Measurements from ENCODE around the gene ECEL1. TPM values are rescaled to one million over a fixed set of nuclear protein-coding genes. Genes with fewer than 3 reads are reported as not detected.

The ECEL1 gene
- total and polyA plus RNA-seq, 7 donors, result 0.16 to 6.1 (median 0.71) TPM; not detected in 2

DNA sequence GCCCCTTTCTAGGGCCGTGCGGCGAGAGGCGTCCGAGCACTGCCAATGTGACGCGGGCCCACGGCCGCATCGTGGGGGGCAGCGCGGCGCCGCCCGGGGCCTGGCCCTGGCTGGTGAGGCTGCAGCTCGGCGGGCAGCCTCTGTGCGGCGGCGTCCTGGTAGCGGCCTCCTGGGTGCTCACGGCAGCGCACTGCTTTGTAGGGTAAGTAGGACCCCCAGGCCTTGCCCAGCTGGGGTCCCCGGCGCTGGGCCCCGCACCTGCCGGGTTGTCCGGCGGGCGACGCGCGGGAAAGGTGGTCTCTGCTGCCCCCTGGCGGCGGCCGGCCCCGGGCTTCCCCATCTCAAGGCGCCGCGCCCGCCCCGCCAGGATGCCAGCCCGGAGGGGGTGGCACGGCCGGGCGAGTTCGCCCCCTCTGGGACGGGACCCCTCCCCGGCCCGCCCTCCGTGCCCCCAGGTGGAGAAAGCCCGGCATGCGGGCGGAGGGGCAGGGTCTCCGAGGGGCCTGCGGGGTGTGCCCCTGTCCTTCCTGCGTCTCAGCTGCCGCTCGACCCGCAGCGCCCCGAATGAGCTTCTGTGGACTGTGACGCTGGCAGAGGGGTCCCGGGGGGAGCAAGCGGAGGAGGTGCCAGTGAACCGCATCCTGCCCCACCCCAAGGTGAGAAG lies 34.5 kb upstream of the ECEL1 start:
- TF ChIP-seq, protein P1, sequence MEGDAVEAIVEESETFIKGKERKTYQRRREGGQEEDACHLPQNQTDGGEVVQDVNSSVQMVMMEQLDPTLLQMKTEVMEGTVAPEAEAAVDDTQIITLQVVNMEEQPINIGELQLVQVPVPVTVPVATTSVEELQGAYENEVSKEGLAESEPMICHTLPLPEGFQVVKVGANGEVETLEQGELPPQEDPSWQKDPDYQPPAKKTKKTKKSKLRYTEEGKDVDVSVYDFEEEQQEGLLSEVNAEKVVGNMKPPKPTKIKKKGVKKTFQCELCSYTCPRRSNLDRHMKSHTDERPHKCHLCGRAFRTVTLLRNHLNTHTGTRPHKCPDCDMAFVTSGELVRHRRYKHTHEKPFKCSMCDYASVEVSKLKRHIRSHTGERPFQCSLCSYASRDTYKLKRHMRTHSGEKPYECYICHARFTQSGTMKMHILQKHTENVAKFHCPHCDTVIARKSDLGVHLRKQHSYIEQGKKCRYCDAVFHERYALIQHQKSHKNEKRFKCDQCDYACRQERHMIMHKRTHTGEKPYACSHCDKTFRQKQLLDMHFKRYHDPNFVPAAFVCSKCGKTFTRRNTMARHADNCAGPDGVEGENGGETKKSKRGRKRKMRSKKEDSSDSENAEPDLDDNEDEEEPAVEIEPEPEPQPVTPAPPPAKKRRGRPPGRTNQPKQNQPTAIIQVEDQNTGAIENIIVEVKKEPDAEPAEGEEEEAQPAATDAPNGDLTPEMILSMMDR (IDR thresholded peaks at IDR 0.05), result peak in 3 of 4 experiments; percentile 26 to 95 (median 31)
- TF ChIP-seq EP300 (IDR thresholded peaks at IDR 0.05), result no peak
- TF ChIP-seq POLR2A (IDR thresholded peaks at IDR 0.05), result no peak
- TF ChIP-seq POLR2AphosphoS5 (IDR thresholded peaks at IDR 0.05), result no peak
- 6 to 8% methylated on average over 66 of the region's 66 CpGs for WGBS, 2 donors
- DNase-seq, result no peak
- Histone ChIP-seq H3K27ac (no peak overlapping the region), H3K36me3 (no peaks in the 10 kb centered on the region), H3K9me3 (no peaks in the 10 kb centered on the region), H3K4me3 (peak overlapping the region in 3 of 4 donors; percentile 2 to 39 (median 38)), H3K27me3 (peaks cover 30 to 74% (median 51%) of the 10 kb centered on the region in 3 donors), H3K4me1 (peaks cover 0 to 31% (median 29%) of the 10 kb centered on the region in 4 donors)
- intact Hi-C loops (cut with DNase I), result loop anchor here (2.0 to 5.0 kb wide), 2 partner anchors 81 to 615 kb away; no protein-coding TSS in a partner anchor

DNA sequence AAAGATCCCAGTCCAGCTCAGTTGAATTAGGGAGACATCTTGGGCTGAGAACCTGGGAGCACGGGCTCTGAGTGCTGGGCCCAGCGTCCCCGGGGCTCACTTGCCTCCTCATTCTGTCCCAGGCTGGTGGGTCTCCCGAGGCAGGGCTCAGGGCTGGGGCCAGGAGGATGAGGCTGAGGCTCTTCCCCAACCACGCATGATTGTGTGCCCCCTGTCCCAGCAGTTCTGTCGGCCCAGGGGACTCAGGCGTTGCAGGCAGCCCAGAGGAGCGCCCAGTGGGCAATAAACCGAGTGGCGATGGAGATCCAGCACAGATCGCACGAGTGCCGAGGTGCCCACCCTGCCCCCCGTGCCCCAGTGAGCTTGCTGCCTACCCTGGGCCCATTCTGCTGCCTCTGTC lies 33.5 kb upstream of the ECEL1 start:
- H3K27ac ChIP-seq, result no peak overlapping the region
- TF ChIP-seq POLR2AphosphoS5 (IDR thresholded peaks at IDR 0.05) (no peak), EP300 (IDR thresholded peaks at IDR 0.05) (no peak), POLR2A (IDR thresholded peaks at IDR 0.05) (no peak)
- TF ChIP-seq, protein P1 (IDR thresholded peaks at IDR 0.05), result no peak
- H3K4me3 ChIP-seq, result no peak overlapping the region
- peaks cover 30 to 68% (median 51%) of the 10 kb centered on the region in 3 donors for H3K27me3 ChIP-seq
- H3K4me1 ChIP-seq, result peaks cover 0 to 31% (median 29%) of the 10 kb centered on the region in 4 donors
- no peaks in the 10 kb centered on the region for H3K36me3 ChIP-seq
- H3K9me3 ChIP-seq, result no peaks in the 10 kb centered on the region
- WGBS, 2 donors, result 83 to 92% methylated on average over 14 of the region's 14 CpGs
- DNase-seq, result no peak
- intact Hi-C loops (cut with DNase I), result loop anchor here (5.0 kb wide), 1 partner anchor 614 kb away; no protein-coding TSS in a partner anchor

DNA sequence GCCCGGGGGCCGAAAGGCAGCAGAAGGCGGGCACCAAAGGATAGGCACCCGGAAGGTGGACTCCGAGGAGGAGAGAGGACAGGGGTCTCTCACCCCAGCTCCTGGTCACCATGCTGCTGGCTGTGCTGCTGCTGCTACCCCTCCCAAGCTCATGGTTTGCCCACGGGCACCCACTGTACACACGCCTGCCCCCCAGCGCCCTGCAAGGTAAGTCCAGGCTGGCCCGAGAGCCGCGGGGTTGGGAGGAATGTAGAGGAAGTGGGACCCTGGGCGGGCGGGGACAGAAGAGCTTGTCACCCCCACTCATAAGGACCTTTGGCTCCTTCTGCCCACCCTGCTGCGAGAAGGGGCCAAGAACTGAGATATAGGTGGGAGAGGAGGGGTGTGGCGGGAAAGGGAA lies 32.9 kb upstream of the ECEL1 start:
- no peaks in the 10 kb centered on the region for H3K9me3 ChIP-seq
- H3K4me3 ChIP-seq, result no peak overlapping the region
- DNase-seq, result no peak
- no peak overlapping the region for H3K27ac ChIP-seq
- intact Hi-C loops (cut with DNase I), result loop anchor here (5.0 kb wide), 1 partner anchor 613 kb away; no protein-coding TSS in a partner anchor
- 71 to 78% methylated on average over 15 of the region's 15 CpGs for WGBS, 2 donors
- peaks cover 0 to 26% (median 25%) of the 10 kb centered on the region in 4 donors for H3K4me1 ChIP-seq
- H3K36me3 ChIP-seq, result no peaks in the 10 kb centered on the region
- TF ChIP-seq, protein P1 (IDR thresholded peaks at IDR 0.05), result no peak
- TF ChIP-seq EP300 (IDR thresholded peaks at IDR 0.05), result no peak
- no peak for TF ChIP-seq POLR2A (IDR thresholded peaks at IDR 0.05)
- TF ChIP-seq POLR2AphosphoS5 (IDR thresholded peaks at IDR 0.05), result no peak
- peaks cover 30 to 62% (median 48%) of the 10 kb centered on the region in 3 donors for H3K27me3 ChIP-seq

DNA sequence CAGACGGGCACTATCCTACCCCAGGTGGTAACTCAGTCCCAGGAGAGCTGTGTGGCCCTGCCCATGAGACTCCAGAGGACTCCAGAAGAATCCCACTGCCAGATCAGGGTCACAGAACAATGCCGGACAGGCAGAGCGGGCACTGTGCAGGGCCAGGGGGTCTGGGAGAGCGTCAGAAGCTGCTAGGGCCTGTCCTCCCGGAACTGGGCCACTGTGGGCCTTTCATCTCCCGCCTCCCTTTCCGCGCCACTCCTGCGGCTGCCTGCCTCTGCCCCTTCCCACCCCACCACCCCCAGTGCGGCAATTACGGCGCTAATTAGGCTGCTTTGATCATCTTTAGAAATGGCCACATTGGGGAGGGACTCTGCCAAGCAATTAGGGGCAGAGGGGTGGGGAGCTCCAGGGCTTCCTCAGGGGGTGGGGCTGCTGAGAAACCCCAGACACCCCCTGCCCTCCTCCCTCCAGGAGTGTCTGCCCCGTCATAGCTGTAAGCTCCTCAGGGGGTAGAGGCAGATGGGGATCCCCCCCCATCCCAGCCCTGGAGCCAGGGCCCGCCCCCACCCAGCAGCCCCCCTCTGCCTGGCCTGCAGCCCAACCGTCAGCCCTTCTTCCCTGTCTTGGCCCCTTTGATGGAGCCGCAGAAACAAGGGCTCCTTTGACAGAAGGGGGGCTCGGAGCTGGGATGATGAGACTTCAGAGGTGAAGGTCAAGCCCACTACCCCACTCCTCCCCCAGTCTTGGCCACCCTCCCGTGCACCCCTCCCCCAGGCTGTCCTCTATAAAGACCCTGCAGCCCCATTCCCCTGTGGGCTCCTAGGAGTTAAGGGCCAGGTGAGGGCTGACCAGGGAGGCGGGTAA lies 32.2 kb upstream of the ECEL1 start, which contains the start of gene PRSS56:
TSS of gene PRSS56 (plus strand) at position 808 of the 858 bp plus-strand sequence. CDS start 211 bp downstream, outside the sequence.
- Histone ChIP-seq H3K4me3 (no peak within 1 kb of the TSS), H3K27me3 (peaks cover 30 to 55% (median 43%) of the 10 kb centered on the region in 3 donors), H3K36me3 (no peaks in the 10 kb centered on the region), H3K4me1 (peaks cover 0 to 25% (median 22%) of the 10 kb centered on the region in 4 donors), H3K27ac (no peak within 1 kb of the TSS), H3K9me3 (no peaks in the 10 kb centered on the region)
- intact Hi-C loops (cut with DNase I), result loop anchor here (5.0 kb wide), 1 partner anchor 613 kb away; no protein-coding TSS in a partner anchor
- 61 to 65% methylated on average over 19 of the region's 19 CpGs for WGBS, 2 donors
- DNase-seq, result no peak
- TF ChIP-seq POLR2A (IDR thresholded peaks at IDR 0.05) (no peak), EP300 (IDR thresholded peaks at IDR 0.05) (no peak), POLR2AphosphoS5 (IDR thresholded peaks at IDR 0.05) (no peak)
- TF ChIP-seq, protein P1 (IDR thresholded peaks at IDR 0.05), result no peak
